ENCODE measurements around the gene ASTN2. TPM values are rescaled to one million over a fixed set of nuclear protein-coding genes. Genes with fewer than 3 reads are reported as not detected.

ASTN2 gene
- total and polyA plus RNA-seq, 2 donors (not counting 3 experiments of a cell fraction or from before 2014, with no cell fraction given), result 1.0 to 1.9 TPM

DNA sequence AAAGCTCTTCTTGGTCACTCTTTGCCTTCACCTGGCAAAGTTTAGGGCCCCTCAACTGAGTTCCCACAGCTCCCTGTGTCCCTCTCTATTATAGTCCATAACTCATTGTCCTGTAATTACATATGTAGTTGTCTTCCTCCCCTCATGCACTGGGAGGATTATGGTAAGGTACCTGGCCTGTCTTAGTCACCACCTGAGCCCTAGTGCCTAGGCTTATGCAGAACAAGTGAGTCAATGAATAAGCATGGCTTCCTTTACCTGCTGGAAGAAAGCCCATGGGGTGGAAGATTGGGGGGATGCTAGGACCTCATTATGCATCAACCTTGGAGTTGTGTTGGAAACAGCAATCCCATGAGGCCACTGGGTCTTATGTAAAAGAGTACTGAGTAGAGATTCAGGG is 915.4 kb downstream of the ASTN2 start:
- H3K9me1 ChIP-seq (replicated peaks; ENCODE audit: control insufficient read depth, extremely low read depth, insufficient read depth, low read length), result no peaks in the 10 kb centered on the region
- no peak for TF ChIP-seq MYC (IDR thresholded peaks at IDR 0.05; ENCODE audit: low read depth, low read length)
- no peak for TF ChIP-seq JUN (IDR thresholded peaks at IDR 0.05; ENCODE audit: borderline replicate concordance, insufficient read depth, insufficient read length, low read depth)
- TF ChIP-seq GATA2 (IDR thresholded peaks at IDR 0.05; ENCODE audit: insufficient read depth, insufficient read length, low read depth, low read length), result no peak
- TF ChIP-seq POLR2AphosphoS5 (IDR thresholded peaks at IDR 0.05; ENCODE audit: insufficient read depth, low read depth, low read length), result no peak
- TF ChIP-seq, protein P1, sequence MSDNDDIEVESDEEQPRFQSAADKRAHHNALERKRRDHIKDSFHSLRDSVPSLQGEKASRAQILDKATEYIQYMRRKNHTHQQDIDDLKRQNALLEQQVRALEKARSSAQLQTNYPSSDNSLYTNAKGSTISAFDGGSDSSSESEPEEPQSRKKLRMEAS (IDR thresholded peaks at IDR 0.05; ENCODE audit: insufficient read depth, insufficient read length), result no peak
- no peak for TF ChIP-seq EZH2 (IDR thresholded peaks at IDR 0.05; ENCODE audit: borderline replicate concordance, low read depth, low read length, severe bottlenecking)
- TF ChIP-seq FOS (IDR thresholded peaks at IDR 0.05; ENCODE audit: borderline replicate concordance, insufficient read depth, low read length), result no peak
- TF ChIP-seq POLR2A (IDR thresholded peaks at IDR 0.05; ENCODE audit: low read depth, low read length), result no peak
- TF ChIP-seq, protein P2, sequence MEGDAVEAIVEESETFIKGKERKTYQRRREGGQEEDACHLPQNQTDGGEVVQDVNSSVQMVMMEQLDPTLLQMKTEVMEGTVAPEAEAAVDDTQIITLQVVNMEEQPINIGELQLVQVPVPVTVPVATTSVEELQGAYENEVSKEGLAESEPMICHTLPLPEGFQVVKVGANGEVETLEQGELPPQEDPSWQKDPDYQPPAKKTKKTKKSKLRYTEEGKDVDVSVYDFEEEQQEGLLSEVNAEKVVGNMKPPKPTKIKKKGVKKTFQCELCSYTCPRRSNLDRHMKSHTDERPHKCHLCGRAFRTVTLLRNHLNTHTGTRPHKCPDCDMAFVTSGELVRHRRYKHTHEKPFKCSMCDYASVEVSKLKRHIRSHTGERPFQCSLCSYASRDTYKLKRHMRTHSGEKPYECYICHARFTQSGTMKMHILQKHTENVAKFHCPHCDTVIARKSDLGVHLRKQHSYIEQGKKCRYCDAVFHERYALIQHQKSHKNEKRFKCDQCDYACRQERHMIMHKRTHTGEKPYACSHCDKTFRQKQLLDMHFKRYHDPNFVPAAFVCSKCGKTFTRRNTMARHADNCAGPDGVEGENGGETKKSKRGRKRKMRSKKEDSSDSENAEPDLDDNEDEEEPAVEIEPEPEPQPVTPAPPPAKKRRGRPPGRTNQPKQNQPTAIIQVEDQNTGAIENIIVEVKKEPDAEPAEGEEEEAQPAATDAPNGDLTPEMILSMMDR (IDR thresholded peaks at IDR 0.05; ENCODE audit: extremely low read depth in 1 of 2, insufficient read depth in 1 of 2, low read depth in 1 of 2, low read length in 2 of 2), result no peak
- CTCF ChIA-PET, result no interaction called here
- H3K4me2 ChIP-seq (ENCODE audit: insufficient read depth, low read length), result no peak overlapping the region
- no peak overlapping the region for H3K9ac ChIP-seq (replicated peaks; ENCODE audit: extremely low read depth, insufficient read depth, low read length)
- POLR2A ChIA-PET, result no interaction called here
- no peak overlapping the region for H2AFZ ChIP-seq (ENCODE audit: low read depth, low read length)
- no peak overlapping the region for H3K27ac ChIP-seq (ENCODE audit: insufficient read depth, low read depth, low read length)
- no peaks in the 10 kb centered on the region for H4K20me1 ChIP-seq (replicated peaks; ENCODE audit: control insufficient read depth, extremely low read depth, insufficient read depth, low read length)
- no peaks in the 10 kb centered on the region for H3K9me3 ChIP-seq (replicated peaks; ENCODE audit: control insufficient read depth, insufficient read depth, low read length)
- intact Hi-C loops (cut with micrococcal nuclease), result no loop called here
- H3K27me3 ChIP-seq (ENCODE audit: control insufficient read depth in 2 of 2, insufficient read depth in 2 of 2, low read length in 2 of 2), result no peaks in the 10 kb centered on the region
- FAIRE-seq, result no peak
- H3K4me3 ChIP-seq (replicated peaks in 1 of 3; ENCODE audit: insufficient read depth in 1 of 3, low read depth in 1 of 3, low read length in 3 of 3), result no peak overlapping the region
- no peak for DNase-seq (ENCODE audit: low read depth, low spot score)
- dilution Hi-C loops (cut with MboI; ENCODE audit: extremely low pct_ligation_motif_present, low sequenced_read_pairs), result no loop called here
- H3K4me1 ChIP-seq (ENCODE audit: control insufficient read depth, extremely low read depth, insufficient read depth, low read length), result no peaks in the 10 kb centered on the region
- no peaks in the 10 kb centered on the region for H3K36me3 ChIP-seq (ENCODE audit: control insufficient read depth in 2 of 2, extremely low read depth in 1 of 2, insufficient read depth in 2 of 2, low read length in 2 of 2)
- no TSS peak for BruUV-seq (replicated peaks)
- no peaks in the 10 kb centered on the region for H3K79me2 ChIP-seq (ENCODE audit: control insufficient read depth, insufficient read depth, low read length)

All from endothelial cell of umbilical vein (primary cell).